Spleen (tissue), 13 donors: ENCODE data around the gene C10orf62. TPM values are rescaled to one million over a fixed set of nuclear protein-coding genes. Genes with fewer than 3 reads are reported as not detected.

ENCODE experiments used
- DNase-seq: peaks from one replicate; pipeline ENCODE4 v3.0.0-alpha.2; 2020
- H3K27ac ChIP-seq, 8 donors: fragments of 200-600 bp; sonication (generic) in 7 of 8; 1 replicate in 4 of 8; 2 replicates in 4 of 8; pipeline versions ENCODE4 v1.5.0 to v1.8.0; 2016 to 2021; ENCODE audit warnings: inconsistent platforms in 4 of 8, mild to moderate bottlenecking in 4 of 8, moderate library complexity in 1 of 8
- H3K27me3 ChIP-seq, 7 donors: fragments of 200-600 bp; sonication (generic) in 6 of 7; replicated peaks in 1 of 7; 1 replicate in 4 of 7; 2 replicates in 3 of 7; pipeline versions ENCODE4 v1.5.0 to v1.8.0; 2016 to 2021; ENCODE audit warnings: inconsistent platforms in 3 of 7, mild to moderate bottlenecking in 1 of 7
- H3K36me3 ChIP-seq, 6 donors: fragments of 200-600 bp; sonication (generic) in 5 of 6; 1 replicate in 4 of 6; 2 replicates in 2 of 6; pipeline versions ENCODE4 v1.5.0 to v1.8.0; 2016 to 2021; ENCODE audit warnings: inconsistent platforms in 2 of 6
- H3K4me1 ChIP-seq, 6 donors: fragments of 200-600 bp; sonication (generic) in 5 of 6; 1 replicate in 3 of 6; 2 replicates in 3 of 6; pipeline versions ENCODE4 v1.5.0 to v1.8.0; 2016 to 2021; ENCODE audit warnings: inconsistent platforms in 3 of 6
- H3K4me3 ChIP-seq, 8 donors: fragments of 200-600 bp; sonication (generic) in 7 of 8; 1 replicate in 4 of 8; 2 replicates in 4 of 8; pipeline versions ENCODE4 v1.5.0 to v1.8.0; 2016 to 2021; ENCODE audit warnings: inconsistent platforms in 4 of 8, mild to moderate bottlenecking in 4 of 8, moderate library complexity in 2 of 8
- H3K9me3 ChIP-seq, 8 donors: fragments of 200-600 bp; sonication (generic) in 7 of 8; 1 replicate in 4 of 8; 2 replicates in 4 of 8; pipeline versions ENCODE4 v1.5.0 to v1.8.0; 2016 to 2021; ENCODE audit warnings: inconsistent platforms in 4 of 8
- CTCF ChIP-seq, 11 experiments: fragments of 200-600 bp in 7 of 11; fragments of 450-650 bp in 4 of 11; sonication (generic) in 4 of 11; IDR thresholded peaks in 8 of 11; conservative IDR thresholded peaks in 3 of 11; 1 replicate in 7 of 11; 2 replicates in 4 of 11; pipeline versions ENCODE4 v1.4.0 to v1.8.0; 2016 to 2021; ENCODE audit warnings: antibody characterized with exemption in 11 of 11, inconsistent platforms in 4 of 11, mild to moderate bottlenecking in 1 of 11
- POLR2A ChIP-seq, 3 donors: fragments of 450-650 bp; IDR thresholded peaks; one replicate each; pipeline ENCODE4 v1.5.1; 2017; ENCODE audit warnings: antibody characterized with exemption in 3 of 3, mild to moderate bottlenecking in 1 of 3
- POLR2AphosphoS5 ChIP-seq, 3 donors: sonication (generic); formaldehyde crosslinking; IDR thresholded peaks; one replicate each; pipeline ENCODE4 v1.5.1; 2017; ENCODE audit warnings: antibody characterized with exemption in 3 of 3
- WGBS, 5 donors: extraction: QIAGEN DNeasy Blood & Tissue Kit in 3 of 5; methylation state at CpG; one replicate each; pipeline versions ENCODE4 v1.1.5 to v1.1.7; 2013 to 2018; 5-methylcytosine and 5-hydroxymethylcytosine counted together
- intact Hi-C: fragments of 100-400 bp; cut with DNase I; formaldehyde crosslinking; loops from one replicate; pipeline ENCODE4 v1.15.0; 2023; ENCODE audit warnings: low total_unique reads
- long read RNA-seq, 2 donors: transcript quantifications; one replicate each; lab custom pipeline, GENCODE V29; 2026
- polyA plus RNA-seq, 3 donors: library from polyadenylated mRNA; stranded (reverse); fragments of 200-250 nt; gene quantifications; one replicate each; pipeline ENCODE4 v1.2.1, GENCODE V29; 2013
- total RNA-seq, 7 donors: library from RNA; depleted of rRNA in 3 of 7; stranded (reverse); fragments of >200 nt in 3 of 7; fragmentation: NEBNext Ultra II Directional in 4 of 7; extraction: Animal tissue kit (Norgen Biotek cat#: 25700) in 4 of 7; gene quantifications; one replicate each; pipeline versions ENCODE4 v1.1.0 to v1.2.1, GENCODE V29; 2016 to 2021
- donor health status: healthy with polysubstance abuse.
- donor health status: DM: no; HTN: no; CAD: no; lungs with moderate emphysema.
- donor health status: DM: no; HTN: no; CAD: no.
- donor health status: Bipolar disorder and iron deficiency.
- donor health status: healthy.
- donor health status: DM: no; HTN: no; CAD: no.
- donor health status: DM: yes; HTN: yes; CAD: no.

C10orf62 gene
- total RNA-seq (not detected), polyA plus RNA-seq (not detected)
- long read RNA-seq, donor 1: 0 reads
- long read RNA-seq, donor 2: 0 reads

GRCh38 chr10:97589479-97589878 is at the start of gene C10orf62:
Gene C10orf62, plus strand, starts transcription at chr10:97589721. Its CDS starts 177 bp downstream, at chr10:97589898.
- intact Hi-C loops: no loop called here
- Histone ChIP-seq H3K27ac (no peak within 1 kb of the TSS), H3K36me3 (no peaks in the 10 kb centered on the region), H3K27me3 (no peaks in the 10 kb centered on the region), H3K4me1 (no peaks in the 10 kb centered on the region), H3K9me3 (no peaks in the 10 kb centered on the region), H3K4me3 (no peak within 1 kb of the TSS)
- WGBS, 5 donors: 72 to 94% (median 87%) methylated on average over 1 to 3 of the region's 3 CpGs
- no peak for DNase-seq
- TF ChIP-seq POLR2A (IDR thresholded peaks at IDR 0.05): no peak
- TF ChIP-seq POLR2AphosphoS5 (IDR thresholded peaks at IDR 0.05): no peak
- TF ChIP-seq CTCF (IDR thresholded peaks at IDR 0.05 in 8 of 11, conservative IDR thresholded peaks at IDR 0.05 in 3 of 11): no peak

GRCh38 chr10:97540669-97541500 is 48.6 kb upstream of the C10orf62 start:
- Histone ChIP-seq H3K4me3 (no peak overlapping the region), H3K4me1 (peaks cover 3 to 37% (median 19%) of the 10 kb centered on the region in 6 donors), H3K9me3 (no peaks in the 10 kb centered on the region), H3K36me3 (no peaks in the 10 kb centered on the region), H3K27me3 (no peaks in the 10 kb centered on the region), H3K27ac (no peak overlapping the region)
- TF ChIP-seq CTCF (IDR thresholded peaks at IDR 0.05 in 8 of 11, conservative IDR thresholded peaks at IDR 0.05 in 3 of 11): no peak
- TF ChIP-seq POLR2AphosphoS5 (IDR thresholded peaks at IDR 0.05): no peak
- no peak for TF ChIP-seq POLR2A (IDR thresholded peaks at IDR 0.05)
- 81 to 93% (median 91%) methylated on average over 13 to 14 of the region's 14 CpGs for WGBS, 5 donors
- intact Hi-C loops: no loop called here
- peak; percentile 55 for DNase-seq

- no peaks in the 10 kb centered on the region for H3K27me3 ChIP-seq
- H3K4me1 ChIP-seq: peaks cover 3 to 43% (median 22%) of the 10 kb centered on the region in 6 donors
- TF ChIP-seq POLR2A (IDR thresholded peaks at IDR 0.05) (no peak), POLR2AphosphoS5 (IDR thresholded peaks at IDR 0.05) (peak in 1 of 3 donors; percentile 19), CTCF (IDR thresholded peaks at IDR 0.05 in 8 of 11, conservative IDR thresholded peaks at IDR 0.05 in 3 of 11) (no peak)
- DNase-seq: peak; percentile 54
- H3K4me3 ChIP-seq: no peak overlapping the region
- no peaks in the 10 kb centered on the region for H3K36me3 ChIP-seq
- intact Hi-C loops: no loop called here
- H3K9me3 ChIP-seq: no peaks in the 10 kb centered on the region
- peak overlapping the region; percentile 16 to 79 (median 60) for H3K27ac ChIP-seq
- 76 to 86% (median 77%) methylated on average over 6 to 9 of the region's 9 CpGs for WGBS, 5 donors
Observed at GRCh38 chr10:97542169-97543024, 47.1 kb upstream of the C10orf62 start.
